Stomach smooth muscle (tissue), 2 donors: ENCODE data around the gene DAD1.
A peak's percentile ranks its signal among the peaks of the same experiment; 100 is the strongest.
"Not testable (repeated sequence)": the region's sequence is repeated elsewhere in the genome, so short reads cannot be mapped to it uniquely, and the experiment has no call there.

Experiments
- H3K27ac ChIP-seq: one replicate; pipeline ENCODE4 v1.7.0; 2013; ENCODE audit warnings: mild to moderate bottlenecking, low read length, inconsistent platforms
- H3K27me3 ChIP-seq, 2 donors: one replicate each; pipeline ENCODE4 v1.7.0; 2013; ENCODE audit warnings: low read length in 2 of 2; ENCODE audit not compliant: insufficient read depth in 2 of 2, control insufficient read depth in 1 of 2
- H3K36me3 ChIP-seq, 2 donors: one replicate each; pipeline ENCODE4 v1.7.0; 2013; ENCODE audit warnings: low read length in 2 of 2; ENCODE audit not compliant: control insufficient read depth in 2 of 2, insufficient read depth in 2 of 2
- H3K4me1 ChIP-seq: one replicate; pipeline ENCODE4 v1.7.0; 2013; ENCODE audit warnings: low read length; ENCODE audit not compliant: control insufficient read depth, insufficient read depth
- H3K4me3 ChIP-seq, 2 donors: one replicate each; pipeline ENCODE4 v1.7.0; 2013; ENCODE audit warnings: low read length in 2 of 2
- H3K9ac ChIP-seq, 2 donors: one replicate each; pipeline ENCODE4 v1.7.0; 2013; ENCODE audit warnings: low read length in 2 of 2, mild to moderate bottlenecking in 1 of 2
- H3K9me3 ChIP-seq, 2 donors: one replicate each; pipeline ENCODE4 v1.7.0; 2013; ENCODE audit warnings: low read length in 2 of 2; ENCODE audit not compliant: control insufficient read depth in 2 of 2
- donor health status: healthy.
- donor health status: Pancreatic carcinoma.

The DAD1 gene

DNA sequence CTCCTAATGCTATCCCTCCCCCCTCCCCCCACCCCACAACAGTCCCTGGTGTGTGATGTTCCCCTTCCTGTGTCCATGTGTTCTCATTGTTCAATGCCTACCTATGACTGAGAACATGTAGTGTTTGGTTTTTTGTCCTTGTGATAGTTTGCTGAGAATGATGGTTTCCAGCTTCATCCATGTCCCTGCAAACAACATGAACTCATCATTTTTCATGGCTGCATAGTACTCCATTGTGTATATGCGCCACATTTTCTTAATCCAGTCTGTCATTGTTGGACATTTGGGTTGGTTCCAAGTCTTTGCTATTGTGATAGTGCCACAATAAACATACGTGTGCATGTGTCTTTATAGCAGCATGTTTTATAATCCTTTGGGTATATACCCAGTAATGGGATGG, 26.7 kb upstream of the DAD1 start:
- H3K9me3 ChIP-seq, H3K4me3 ChIP-seq, H3K27ac ChIP-seq, H3K9ac ChIP-seq, H3K27me3 ChIP-seq: not testable (repeated sequence)
- Histone ChIP-seq H3K36me3 (peaks cover 9 to 11% of the 10 kb centered on the region in 2 donors), H3K4me1 (peaks cover 15% of the 10 kb centered on the region)

DNA sequence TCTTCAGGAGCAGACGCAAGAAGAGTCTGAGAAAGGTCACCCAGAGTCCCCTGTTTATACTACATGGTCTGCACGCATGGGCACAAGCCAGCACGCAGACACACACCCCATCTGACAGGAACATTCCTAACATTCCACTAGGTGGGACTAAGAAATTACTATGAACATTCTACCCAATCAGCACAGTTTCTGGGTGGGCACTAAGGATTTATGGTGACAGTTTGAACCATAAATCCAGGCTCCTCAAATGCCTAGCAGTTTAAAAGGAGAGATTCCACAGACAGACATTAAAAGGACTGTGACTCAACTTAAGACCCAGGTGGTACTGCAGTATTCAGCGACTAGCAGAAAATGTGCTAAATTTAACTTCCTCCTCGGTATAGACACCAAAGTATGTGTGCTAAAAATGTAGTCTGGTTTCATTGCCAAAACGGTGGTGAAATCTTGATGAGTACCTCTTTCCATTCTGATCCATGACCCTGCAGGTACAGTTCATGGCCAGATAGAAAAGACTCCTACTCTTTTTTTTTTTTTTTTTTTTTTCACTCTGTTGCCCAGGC, 25.3 kb upstream of the DAD1 start:
- Histone ChIP-seq H3K4me3 (no peak overlapping the region), H3K9ac (no peak overlapping the region), H3K27ac (peak overlapping the region; percentile 18), H3K27me3 (no peaks in the 10 kb centered on the region), H3K4me1 (peaks cover 15% of the 10 kb centered on the region), H3K9me3 (no peaks in the 10 kb centered on the region), H3K36me3 (peaks cover 21 to 24% of the 10 kb centered on the region in 2 donors)

DNA sequence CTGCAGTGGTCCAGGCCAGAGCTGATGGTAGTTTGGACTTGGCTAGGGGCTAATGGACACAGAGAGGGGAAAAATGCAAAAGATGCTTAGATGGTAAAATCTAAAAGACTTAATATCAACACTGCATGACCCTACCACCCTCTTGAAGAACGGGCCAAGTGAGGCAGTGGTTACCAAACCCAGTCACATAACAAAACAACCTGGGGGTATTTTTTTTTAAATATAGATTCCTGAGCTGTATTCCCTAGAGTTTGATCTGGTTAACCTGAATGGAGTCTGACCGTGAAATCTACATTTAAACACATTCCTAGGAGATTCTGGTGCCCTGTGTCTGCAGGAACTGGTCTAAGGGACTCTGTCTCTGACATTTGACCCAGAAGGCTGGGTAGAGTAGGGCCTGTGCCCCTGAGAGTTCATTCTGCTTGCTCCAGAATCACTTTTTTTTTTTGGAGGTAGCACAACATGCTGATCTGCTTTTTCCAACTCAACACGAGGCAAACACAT, 24.8 kb upstream of the DAD1 start:
- Histone ChIP-seq H3K9me3 (no peaks in the 10 kb centered on the region), H3K4me1 (peaks cover 15% of the 10 kb centered on the region), H3K27ac (peak overlapping the region; percentile 18), H3K27me3 (no peaks in the 10 kb centered on the region), H3K4me3 (peak overlapping the region in 1 of 2 donors; percentile 22), H3K9ac (no peak overlapping the region), H3K36me3 (peaks cover 21 to 26% of the 10 kb centered on the region in 2 donors)

DNA sequence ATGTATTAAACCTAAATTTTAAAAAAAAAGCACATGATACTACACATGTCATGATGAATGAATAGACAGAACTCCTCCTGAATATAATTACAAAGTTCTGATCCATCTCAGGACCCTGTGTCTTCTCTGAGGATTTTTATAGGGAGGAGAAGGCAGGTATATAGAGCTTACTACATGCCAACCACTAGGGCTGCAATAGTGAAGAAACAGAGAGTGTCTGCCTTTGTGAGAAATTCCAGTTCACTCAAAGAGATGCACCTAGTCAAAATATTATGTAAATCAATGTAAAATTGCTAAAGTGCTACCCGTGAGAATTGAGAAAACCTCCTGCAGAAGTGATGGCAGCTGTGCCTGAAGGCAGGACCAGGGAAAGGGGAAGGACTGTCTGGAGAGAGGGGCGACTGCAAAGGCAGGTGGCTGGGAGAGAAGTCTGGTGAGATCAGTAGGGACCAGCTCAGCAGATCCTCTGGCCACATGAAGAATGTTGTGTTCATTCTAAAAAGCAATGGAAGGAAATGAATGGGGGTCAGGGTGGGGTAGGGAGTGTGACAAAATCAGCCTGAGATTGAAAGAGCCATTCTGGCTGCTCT, 24.2 kb upstream of the DAD1 start:
- no peak overlapping the region for H3K4me3 ChIP-seq
- H3K4me1 ChIP-seq: peaks cover 15% of the 10 kb centered on the region
- H3K9me3 ChIP-seq: no peaks in the 10 kb centered on the region
- H3K27me3 ChIP-seq: no peaks in the 10 kb centered on the region
- H3K27ac ChIP-seq: peak overlapping the region; percentile 18
- no peak overlapping the region for H3K9ac ChIP-seq
- peaks cover 23 to 26% of the 10 kb centered on the region in 2 donors for H3K36me3 ChIP-seq

DNA sequence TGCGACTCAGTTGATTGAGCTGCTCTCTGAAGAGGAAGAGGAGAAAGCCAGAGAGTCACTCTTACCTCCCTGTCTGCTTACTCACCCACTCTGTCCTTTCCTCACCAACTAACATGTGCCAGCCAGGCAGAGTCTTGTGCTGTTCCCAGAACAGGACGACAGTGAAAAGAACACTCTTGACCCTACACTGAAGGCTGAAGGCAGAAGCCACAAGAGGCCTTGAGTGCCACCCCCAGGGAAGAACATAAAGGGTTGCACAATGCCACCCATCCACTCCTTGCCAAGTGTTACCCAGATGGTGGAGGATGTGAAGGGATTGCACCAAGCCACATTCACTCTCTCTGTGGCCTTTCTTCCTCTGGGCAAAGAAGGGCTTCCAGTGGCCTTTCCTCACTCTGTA, 21.9 kb upstream of the DAD1 start:
- H3K4me1 ChIP-seq: peaks cover 15% of the 10 kb centered on the region
- no peak overlapping the region for H3K4me3 ChIP-seq
- peaks cover 42% of the 10 kb centered on the region in 2 donors for H3K36me3 ChIP-seq
- H3K9ac ChIP-seq: no peak overlapping the region
- no peaks in the 10 kb centered on the region for H3K27me3 ChIP-seq
- no peaks in the 10 kb centered on the region for H3K9me3 ChIP-seq
- no peak overlapping the region for H3K27ac ChIP-seq

DNA sequence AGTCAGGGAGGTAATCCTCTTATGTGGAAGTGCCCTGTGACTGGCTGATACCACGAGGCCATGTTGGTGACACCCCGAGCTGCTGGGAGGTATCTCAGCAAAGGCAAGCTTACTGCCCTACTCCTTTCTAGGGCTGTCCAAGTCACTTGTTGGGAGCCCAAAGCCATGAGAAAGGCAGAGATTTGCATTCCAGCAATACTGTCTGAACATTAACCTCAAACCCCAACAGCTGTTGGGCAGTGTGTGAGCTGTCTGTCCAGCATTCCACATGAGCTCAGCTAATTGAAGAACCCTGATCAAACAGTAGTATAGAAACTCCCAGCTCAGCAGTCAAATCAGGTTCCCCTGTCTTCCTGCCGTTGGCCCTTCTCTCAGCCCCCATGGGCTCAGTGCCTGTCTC, 18.3 kb upstream of the DAD1 start:
- Histone ChIP-seq H3K27ac (no peak overlapping the region), H3K4me3 (no peak overlapping the region), H3K4me1 (no peaks in the 10 kb centered on the region), H3K9me3 (no peaks in the 10 kb centered on the region), H3K27me3 (no peaks in the 10 kb centered on the region), H3K36me3 (peaks cover 65 to 72% of the 10 kb centered on the region in 2 donors), H3K9ac (no peak overlapping the region)

DNA sequence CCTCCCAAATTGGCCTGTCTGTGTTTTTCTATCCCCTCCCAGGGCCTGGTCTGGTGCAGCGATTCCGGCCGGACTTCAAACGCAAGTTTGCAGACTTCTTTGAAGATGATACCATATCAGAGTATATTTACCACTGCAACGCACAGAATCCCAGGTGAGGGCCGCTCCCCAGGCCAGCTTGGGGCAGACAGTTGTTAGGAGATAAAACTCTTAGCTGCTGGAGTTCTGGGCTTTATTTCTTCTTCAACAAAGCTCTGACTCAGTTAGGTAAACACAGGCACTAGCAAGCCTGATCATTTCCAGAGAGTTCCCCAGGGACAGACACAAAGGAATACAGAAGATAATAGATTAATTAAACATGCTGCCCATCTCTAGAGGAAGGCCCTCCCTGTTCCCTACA, 17.4 kb upstream of the DAD1 start:
- H3K27ac ChIP-seq: no peak overlapping the region
- H3K9me3 ChIP-seq: no peaks in the 10 kb centered on the region
- no peak overlapping the region for H3K4me3 ChIP-seq
- H3K9ac ChIP-seq: no peak overlapping the region
- H3K36me3 ChIP-seq: peaks cover 71 to 75% of the 10 kb centered on the region in 2 donors
- no peaks in the 10 kb centered on the region for H3K4me1 ChIP-seq
- no peaks in the 10 kb centered on the region for H3K27me3 ChIP-seq

DNA sequence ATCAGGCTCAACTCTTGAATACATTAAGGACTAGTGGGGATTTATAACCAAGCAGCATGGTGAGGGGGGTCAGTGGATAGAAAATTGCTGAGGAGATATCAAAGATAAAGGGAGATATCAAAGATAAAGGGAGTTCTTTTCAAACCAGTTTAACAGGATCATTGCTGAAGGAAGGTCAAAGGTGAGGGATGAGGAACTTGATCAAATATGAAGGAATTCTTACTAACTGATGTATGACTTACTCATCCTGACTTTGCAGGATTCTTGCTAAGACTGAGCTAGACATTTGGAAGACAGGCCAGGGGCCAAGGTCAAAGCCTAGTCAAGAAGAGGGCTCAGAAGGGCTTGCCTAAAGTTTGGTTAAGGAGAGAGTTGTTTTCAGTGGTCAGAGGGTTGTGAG, 13.8 kb upstream of the DAD1 start:
- H3K36me3 ChIP-seq: peaks cover 49 to 55% of the 10 kb centered on the region in 2 donors
- no peak overlapping the region for H3K4me3 ChIP-seq

DNA sequence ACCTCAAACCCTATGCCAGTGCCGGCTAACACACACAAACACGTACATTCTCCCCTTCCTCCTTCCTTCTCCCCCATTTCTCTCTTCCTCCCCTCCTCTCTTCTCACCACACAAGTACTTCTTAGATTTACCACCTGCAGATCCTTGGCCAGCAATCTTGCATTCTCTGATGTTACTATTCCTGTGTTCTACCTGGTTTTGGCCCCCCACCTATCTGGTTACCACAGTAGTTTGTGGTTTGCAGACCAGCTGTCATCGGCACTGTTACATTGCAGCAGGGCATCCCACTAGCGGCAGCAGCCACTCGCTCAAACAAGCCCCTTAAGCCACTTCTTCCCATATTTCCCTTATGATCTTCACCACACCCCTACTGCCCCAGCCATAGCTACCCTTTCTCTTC, 13.0 kb upstream of the DAD1 start:
- peaks cover 14% of the 10 kb centered on the region for H3K4me1 ChIP-seq
- no peaks in the 10 kb centered on the region for H3K9me3 ChIP-seq
- peaks cover 41 to 47% of the 10 kb centered on the region in 2 donors for H3K36me3 ChIP-seq
- no peak overlapping the region for H3K9ac ChIP-seq
- no peak overlapping the region for H3K27ac ChIP-seq
- no peak overlapping the region for H3K4me3 ChIP-seq
- no peaks in the 10 kb centered on the region for H3K27me3 ChIP-seq

More for the DNA sequence above, 13.8 kb upstream of the DAD1 start:
- H3K27ac ChIP-seq: no peak overlapping the region
- H3K27me3 ChIP-seq: no peaks in the 10 kb centered on the region
- no peaks in the 10 kb centered on the region for H3K9me3 ChIP-seq
- H3K4me1 ChIP-seq: peaks cover 12% of the 10 kb centered on the region
- H3K9ac ChIP-seq: no peak overlapping the region

DNA sequence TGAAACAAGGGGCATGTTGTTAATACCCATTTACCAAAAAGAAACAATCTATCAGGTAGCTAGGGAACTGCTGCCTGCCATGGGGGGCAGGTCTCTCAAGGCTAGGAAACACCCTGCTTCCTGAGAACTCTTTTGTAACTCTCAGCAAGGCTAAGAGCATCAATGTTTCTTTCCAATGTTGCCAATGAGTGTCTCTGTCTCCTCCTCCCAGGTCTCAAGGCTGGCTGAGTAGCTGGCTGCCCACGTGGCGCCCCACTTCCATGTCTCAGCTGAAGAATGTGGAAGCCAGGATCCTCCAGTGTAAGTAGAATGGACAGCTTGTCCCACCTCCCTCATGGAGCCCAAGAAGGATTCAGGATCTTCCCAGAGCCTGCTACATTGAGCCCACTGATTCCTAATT, 12.4 kb upstream of the DAD1 start:
- H3K36me3 ChIP-seq: peaks cover 37 to 44% of the 10 kb centered on the region in 2 donors
- peaks cover 14% of the 10 kb centered on the region for H3K4me1 ChIP-seq
- no peaks in the 10 kb centered on the region for H3K27me3 ChIP-seq
- no peak overlapping the region for H3K27ac ChIP-seq
- H3K9me3 ChIP-seq: no peaks in the 10 kb centered on the region
- H3K4me3 ChIP-seq: no peak overlapping the region
- no peak overlapping the region for H3K9ac ChIP-seq

DNA sequence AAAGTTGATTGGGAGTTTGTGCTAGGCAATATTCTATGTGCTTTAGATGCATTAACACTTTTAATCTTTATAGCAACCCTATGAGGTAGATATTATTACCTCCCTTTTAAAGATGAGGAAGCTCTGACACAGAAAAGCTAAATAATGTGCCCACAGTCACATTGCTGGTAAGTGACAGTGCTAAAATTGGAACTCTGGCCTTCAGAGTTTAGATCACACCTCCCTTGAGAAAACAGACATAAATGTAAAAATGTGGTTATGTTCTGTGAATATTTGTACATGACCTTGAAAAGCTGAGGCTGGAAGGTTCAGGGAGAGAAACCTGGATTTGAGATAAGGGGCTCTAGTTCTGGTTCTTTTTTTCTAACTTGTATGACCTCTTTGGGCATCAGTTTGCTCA, 11.0 kb upstream of the DAD1 start:
- peak overlapping the region in 1 of 2 donors; percentile 12 for H3K9ac ChIP-seq
- H3K4me1 ChIP-seq: peaks cover 14% of the 10 kb centered on the region
- H3K27ac ChIP-seq: no peak overlapping the region
- no peaks in the 10 kb centered on the region for H3K27me3 ChIP-seq
- no peaks in the 10 kb centered on the region for H3K9me3 ChIP-seq
- H3K36me3 ChIP-seq: peaks cover 25 to 31% of the 10 kb centered on the region in 2 donors
- H3K4me3 ChIP-seq: no peak overlapping the region
